ENCODE data around the gene PAQR7. TPM values are rescaled to one million over a fixed set of nuclear protein-coding genes. Genes with fewer than 3 reads are reported as not detected.

The PAQR7 gene
- total RNA-seq, 3 donors from 2014 or later (not counting 1 experiment from before 2014, with no cell fraction given), result 2.9 to 3.6 (median 3.0) TPM

DNA sequence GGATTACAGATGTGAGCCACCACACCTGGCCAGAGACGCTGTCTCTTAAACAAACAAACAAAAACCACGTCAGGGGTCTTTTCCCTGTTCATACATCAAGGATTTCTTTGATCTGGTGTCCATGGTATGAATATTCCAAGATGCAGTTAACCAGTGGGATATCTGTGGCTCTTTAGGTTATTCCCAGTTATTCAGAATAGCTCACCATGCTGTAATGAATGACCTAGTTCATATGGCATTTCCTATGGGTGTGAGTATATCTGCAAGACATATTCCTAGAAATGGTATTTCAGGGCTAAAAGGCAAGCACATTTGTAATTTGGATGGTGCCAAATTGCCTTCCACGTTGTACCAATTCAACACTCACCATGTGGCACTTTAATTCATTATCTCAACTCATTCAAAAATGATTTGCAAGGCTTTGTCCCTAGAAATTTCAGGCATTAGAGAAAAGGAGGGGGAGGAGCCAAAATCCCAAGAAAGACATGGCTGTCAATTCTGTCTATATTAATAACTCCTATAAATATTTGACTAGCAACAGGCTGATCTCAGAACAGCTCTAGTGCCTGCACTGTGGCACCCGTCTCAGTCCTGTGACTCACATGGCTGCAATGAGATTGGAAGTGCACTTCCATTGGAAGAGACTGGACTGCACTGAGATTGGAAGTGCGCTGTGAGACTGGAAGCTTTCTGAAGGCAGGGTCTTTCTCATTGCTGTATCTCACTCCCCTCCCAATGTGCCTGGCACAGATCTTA lies 36.7 kb upstream of the PAQR7 start:
- no peaks in the 10 kb centered on the region for H3K27me3 ChIP-seq (ENCODE audit: control insufficient read depth, insufficient read depth, low read length)
- Mint-ChIP-seq H3K9me3 (no peaks in the 10 kb centered on the region), H3K27me3 (ENCODE audit: low read depth in 2 of 2) (no peaks in the 10 kb centered on the region), H3K27ac (no peak overlapping the region), H3K36me3 (no peaks in the 10 kb centered on the region), H3K4me3 (no peak overlapping the region), H3K4me1 (peaks cover 6 to 12% of the 10 kb centered on the region in 2 donors)
- TF ChIP-seq, protein P1, sequence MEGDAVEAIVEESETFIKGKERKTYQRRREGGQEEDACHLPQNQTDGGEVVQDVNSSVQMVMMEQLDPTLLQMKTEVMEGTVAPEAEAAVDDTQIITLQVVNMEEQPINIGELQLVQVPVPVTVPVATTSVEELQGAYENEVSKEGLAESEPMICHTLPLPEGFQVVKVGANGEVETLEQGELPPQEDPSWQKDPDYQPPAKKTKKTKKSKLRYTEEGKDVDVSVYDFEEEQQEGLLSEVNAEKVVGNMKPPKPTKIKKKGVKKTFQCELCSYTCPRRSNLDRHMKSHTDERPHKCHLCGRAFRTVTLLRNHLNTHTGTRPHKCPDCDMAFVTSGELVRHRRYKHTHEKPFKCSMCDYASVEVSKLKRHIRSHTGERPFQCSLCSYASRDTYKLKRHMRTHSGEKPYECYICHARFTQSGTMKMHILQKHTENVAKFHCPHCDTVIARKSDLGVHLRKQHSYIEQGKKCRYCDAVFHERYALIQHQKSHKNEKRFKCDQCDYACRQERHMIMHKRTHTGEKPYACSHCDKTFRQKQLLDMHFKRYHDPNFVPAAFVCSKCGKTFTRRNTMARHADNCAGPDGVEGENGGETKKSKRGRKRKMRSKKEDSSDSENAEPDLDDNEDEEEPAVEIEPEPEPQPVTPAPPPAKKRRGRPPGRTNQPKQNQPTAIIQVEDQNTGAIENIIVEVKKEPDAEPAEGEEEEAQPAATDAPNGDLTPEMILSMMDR (IDR thresholded peaks at IDR 0.05), result no peak
- H3K27ac ChIP-seq (ENCODE audit: low read length), result no peak overlapping the region
- H3K4me3 ChIP-seq (ENCODE audit: low read length), result no peak overlapping the region
- H3K36me3 ChIP-seq (ENCODE audit: control insufficient read depth, insufficient read depth, low read length), result no peaks in the 10 kb centered on the region
- H3K4me1 ChIP-seq (ENCODE audit: control insufficient read depth, insufficient read depth, low read length), result no peaks in the 10 kb centered on the region
- H3K9me3 ChIP-seq (ENCODE audit: control insufficient read depth, insufficient read depth, low read length), result no peaks in the 10 kb centered on the region
- ATAC-seq, result no peak
- WGBS (ENCODE audit: insufficient coverage), result 98% methylated on average over 5 of the region's 5 CpGs
- intact Hi-C loops (cut with micrococcal nuclease), result no loop called here
- DNase-seq, result no peak

DNA sequence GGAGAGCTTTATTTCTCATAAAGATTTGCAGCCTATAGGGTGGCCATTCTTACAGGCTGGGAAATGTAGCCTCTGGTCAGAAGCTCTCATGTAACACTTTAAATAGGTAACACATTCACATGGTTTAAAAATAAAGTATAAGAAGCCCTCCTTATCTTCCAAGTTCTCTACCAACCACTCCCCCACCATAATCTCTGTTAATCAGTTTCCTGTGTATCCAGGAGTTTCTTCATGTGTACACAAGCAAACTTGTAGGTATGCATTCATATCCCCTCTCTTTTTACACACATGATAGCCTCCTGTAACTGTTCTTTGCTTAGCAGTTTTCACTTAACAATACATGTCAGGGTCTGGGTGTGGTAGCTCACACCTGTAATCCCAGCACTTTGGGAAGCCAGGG lies 35.7 kb upstream of the PAQR7 start:
- H3K27me3 ChIP-seq (ENCODE audit: control insufficient read depth, insufficient read depth, low read length), result no peaks in the 10 kb centered on the region
- TF ChIP-seq, protein P1 (IDR thresholded peaks at IDR 0.05), result no peak
- H3K9me3 ChIP-seq (ENCODE audit: control insufficient read depth, insufficient read depth, low read length), result no peaks in the 10 kb centered on the region
- DNase-seq, result no peak
- ATAC-seq, result no peak
- H3K4me3 Mint-ChIP-seq, result no peak overlapping the region
- peaks cover 7% of the 10 kb centered on the region for H3K4me1 ChIP-seq (ENCODE audit: control insufficient read depth, insufficient read depth, low read length)
- H3K9me3 Mint-ChIP-seq, result no peaks in the 10 kb centered on the region
- no peak overlapping the region for H3K27ac Mint-ChIP-seq
- no peaks in the 10 kb centered on the region for H3K36me3 ChIP-seq (ENCODE audit: control insufficient read depth, insufficient read depth, low read length)
- no peak overlapping the region for H3K4me3 ChIP-seq (ENCODE audit: low read length)
- peaks cover 5 to 12% of the 10 kb centered on the region in 2 donors for H3K4me1 Mint-ChIP-seq
- no peaks in the 10 kb centered on the region for H3K27me3 Mint-ChIP-seq (ENCODE audit: low read depth in 2 of 2)
- no peaks in the 10 kb centered on the region for H3K36me3 Mint-ChIP-seq
- intact Hi-C loops (cut with micrococcal nuclease), result no loop called here
- no peak overlapping the region for H3K27ac ChIP-seq (ENCODE audit: low read length)

DNA sequence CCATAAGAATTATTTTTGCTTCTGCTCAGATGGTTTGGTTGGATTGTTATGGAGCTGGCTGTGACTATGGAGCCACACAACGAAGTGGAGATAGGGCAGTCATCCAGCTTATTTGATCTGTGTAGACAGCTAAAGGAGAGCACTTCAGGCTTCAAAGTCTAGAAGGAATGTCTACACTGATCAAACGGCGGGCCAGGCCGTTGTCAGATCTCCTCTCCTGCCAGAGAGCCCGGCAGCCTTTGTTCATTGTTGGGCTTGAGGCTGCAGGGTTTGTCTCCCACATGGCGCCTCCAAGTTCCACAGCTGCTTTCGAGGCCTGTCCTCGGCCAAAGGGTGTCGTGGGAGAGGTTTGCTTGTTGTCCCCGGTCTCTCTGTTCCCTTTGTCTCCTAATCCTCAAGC lies 33.5 kb upstream of the PAQR7 start:
- H3K27me3 Mint-ChIP-seq (ENCODE audit: low read depth in 2 of 2), result no peaks in the 10 kb centered on the region
- no peak overlapping the region for H3K27ac Mint-ChIP-seq
- no peak for ATAC-seq
- 79% methylated on average over 10 of the region's 10 CpGs for WGBS (ENCODE audit: insufficient coverage)
- Histone ChIP-seq H3K27me3 (ENCODE audit: control insufficient read depth, insufficient read depth, low read length) (no peaks in the 10 kb centered on the region), H3K4me3 (ENCODE audit: low read length) (no peak overlapping the region), H3K27ac (ENCODE audit: low read length) (no peak overlapping the region), H3K4me1 (ENCODE audit: control insufficient read depth, insufficient read depth, low read length) (peaks cover 7% of the 10 kb centered on the region), H3K9me3 (ENCODE audit: control insufficient read depth, insufficient read depth, low read length) (no peaks in the 10 kb centered on the region), H3K36me3 (ENCODE audit: control insufficient read depth, insufficient read depth, low read length) (no peaks in the 10 kb centered on the region)
- DNase-seq, result no peak
- H3K4me1 Mint-ChIP-seq, result peaks cover 17 to 23% of the 10 kb centered on the region in 2 donors
- no peaks in the 10 kb centered on the region for H3K36me3 Mint-ChIP-seq
- intact Hi-C loops (cut with micrococcal nuclease), result no loop called here
- TF ChIP-seq, protein P1 (IDR thresholded peaks at IDR 0.05), result no peak
- H3K4me3 Mint-ChIP-seq, result peak overlapping the region; percentile 4
- no peaks in the 10 kb centered on the region for H3K9me3 Mint-ChIP-seq

DNA sequence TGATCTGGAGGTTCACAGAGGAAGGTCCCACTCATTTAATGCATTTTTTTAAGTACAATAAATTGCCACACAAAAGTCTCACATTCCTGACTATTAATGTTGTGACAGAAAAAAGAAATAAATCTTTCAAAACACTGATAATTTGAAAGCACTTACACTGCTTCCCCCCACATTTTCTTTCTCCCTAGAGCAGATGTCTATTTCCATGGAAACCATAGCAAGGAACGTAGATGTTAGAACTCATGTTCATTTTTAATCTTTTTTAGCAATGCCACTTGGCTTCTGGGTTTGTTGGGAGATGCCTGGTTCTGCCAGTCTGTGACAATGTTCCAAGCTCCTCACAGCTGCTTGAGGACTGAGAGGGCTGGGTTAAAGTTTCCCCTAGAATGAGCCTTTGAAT lies 32.7 kb upstream of the PAQR7 start:
- intact Hi-C loops (cut with micrococcal nuclease), result no loop called here
- TF ChIP-seq, protein P1 (IDR thresholded peaks at IDR 0.05), result no peak
- Mint-ChIP-seq H3K27ac (no peak overlapping the region), H3K4me3 (no peak overlapping the region), H3K9me3 (no peaks in the 10 kb centered on the region), H3K27me3 (ENCODE audit: low read depth in 2 of 2) (no peaks in the 10 kb centered on the region), H3K36me3 (no peaks in the 10 kb centered on the region), H3K4me1 (peaks cover 17 to 23% of the 10 kb centered on the region in 2 donors)
- peaks cover 7% of the 10 kb centered on the region for H3K4me1 ChIP-seq (ENCODE audit: control insufficient read depth, insufficient read depth, low read length)
- no peak for DNase-seq
- H3K4me3 ChIP-seq (ENCODE audit: low read length), result no peak overlapping the region
- no peak overlapping the region for H3K27ac ChIP-seq (ENCODE audit: low read length)
- H3K9me3 ChIP-seq (ENCODE audit: control insufficient read depth, insufficient read depth, low read length), result no peaks in the 10 kb centered on the region
- WGBS (ENCODE audit: insufficient coverage), result 100% methylated on average over 1 of the region's 1 CpG
- ATAC-seq, result no peak
- no peaks in the 10 kb centered on the region for H3K36me3 ChIP-seq (ENCODE audit: control insufficient read depth, insufficient read depth, low read length)
- H3K27me3 ChIP-seq (ENCODE audit: control insufficient read depth, insufficient read depth, low read length), result no peaks in the 10 kb centered on the region
